GM18951 (cell line): ENCODE results near the gene CKAP4.

Experiments used
- POLR2A ChIP-seq: IDR thresholded peaks from 4 replicates; pipeline ENCODE4 v1.6.1; 2011; ENCODE audit warnings: mild to moderate bottlenecking; ENCODE audit not compliant: insufficient read length, insufficient read depth; ENCODE audit errors: extremely low read depth
- in situ Hi-C: fragments of 300-500 bp; cut with MboI; formaldehyde crosslinking; loops from one replicate; pipeline ENCODE4 v1.12.0; 2022; ENCODE audit warnings: low sequenced_read_pairs, mixed read lengths, inconsistent platforms; ENCODE audit not compliant: unreplicated experiment

The CKAP4 gene

GRCh38 chr12:106269150-106269771 is 21.4 kb upstream of the CKAP4 start:
- no peak for TF ChIP-seq POLR2A
- in situ Hi-C loops = no loop called here

DNA sequence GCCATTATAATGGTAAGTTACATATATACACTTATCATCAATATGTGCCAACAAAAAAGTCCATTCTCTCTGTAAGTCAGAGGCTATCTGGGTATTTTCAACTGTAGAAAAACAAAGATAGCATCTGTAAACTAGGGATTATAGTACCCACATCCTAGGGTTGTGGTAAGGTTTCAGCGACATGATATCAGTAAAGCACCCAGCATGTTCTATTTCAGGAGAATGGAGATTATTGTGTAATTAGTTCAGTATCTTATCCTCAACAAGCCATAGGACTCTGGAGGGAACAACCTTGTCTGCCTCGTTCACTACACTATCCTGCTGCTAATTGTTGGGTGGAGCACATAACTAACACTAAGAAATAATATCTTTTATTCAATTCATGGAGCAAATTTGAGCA is 19.7 kb upstream of the CKAP4 start:
- TF ChIP-seq POLR2A = no peak
- in situ Hi-C loops = no loop called here

GRCh38 chr12:106265116-106265515 is 17.3 kb upstream of the CKAP4 start:
- in situ Hi-C loops = no loop called here
- TF ChIP-seq POLR2A = no peak

DNA sequence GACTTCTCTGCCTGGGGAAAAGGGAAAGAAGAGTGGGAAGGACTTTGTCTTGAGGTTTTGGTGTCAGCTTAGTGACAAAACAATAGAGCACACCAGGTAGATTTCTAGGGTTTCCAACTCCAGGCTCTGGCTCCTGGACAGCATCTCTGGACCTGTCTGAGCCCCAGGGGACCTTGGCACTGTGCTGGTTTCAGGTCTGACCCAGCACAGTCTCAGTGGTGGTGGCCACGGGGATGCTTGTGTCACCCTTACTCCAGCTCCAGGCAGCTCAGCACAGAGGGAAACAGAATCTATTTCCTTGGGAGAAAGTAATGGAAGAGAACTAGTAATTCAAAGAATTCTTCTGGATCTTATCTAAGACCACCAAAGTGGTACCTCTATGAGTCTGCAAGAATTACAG is 11.1 kb upstream of the CKAP4 start:
- no peak for TF ChIP-seq POLR2A
- in situ Hi-C loops = no loop called here

- no peak for TF ChIP-seq POLR2A
- in situ Hi-C loops = no loop called here
Observed at GRCh38 chr12:106258226-106258625, 10.4 kb upstream of the CKAP4 start.

DNA sequence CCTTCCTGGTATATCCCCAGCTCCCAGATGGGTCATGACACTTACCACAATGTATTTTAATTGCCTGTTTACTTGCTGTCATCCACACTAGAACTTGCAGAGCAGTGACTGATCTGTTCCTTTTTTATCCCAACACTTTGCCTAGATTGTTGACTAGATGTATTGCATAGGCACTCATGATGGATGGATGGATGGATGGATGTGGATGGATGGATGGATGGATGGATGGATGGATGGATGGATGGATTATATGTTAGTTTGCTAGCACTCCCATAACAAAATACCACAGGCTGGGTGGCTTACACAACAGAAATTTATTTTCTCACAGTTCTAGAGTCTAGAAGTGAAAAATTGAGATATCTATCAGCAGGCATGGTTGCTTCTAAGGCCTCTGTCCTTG is 8.7 kb upstream of the CKAP4 start:
- in situ Hi-C loops = no loop called here

DNA sequence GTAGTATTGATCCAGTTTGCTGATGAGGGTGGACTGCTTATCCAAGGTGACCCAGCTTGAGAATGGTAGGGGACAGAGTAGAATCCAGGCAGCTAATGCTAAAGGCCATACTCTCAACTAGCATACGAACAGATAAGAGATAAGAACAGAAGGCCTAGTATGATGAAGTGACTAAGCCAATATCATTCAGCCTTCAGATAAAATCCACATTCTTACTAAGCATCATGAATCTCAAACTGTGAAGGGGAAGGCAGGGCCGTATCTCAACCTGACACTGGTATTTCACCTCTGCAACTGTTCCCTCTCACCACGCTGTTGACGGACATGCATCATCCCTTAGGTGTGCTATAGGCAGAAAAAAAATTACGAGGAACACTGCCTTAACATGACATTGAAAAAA is 8.1 kb upstream of the CKAP4 start:
- in situ Hi-C loops = no loop called here
- TF ChIP-seq POLR2A = no peak

More for the DNA sequence above, 8.7 kb upstream of the CKAP4 start:
- no peak for TF ChIP-seq POLR2A

DNA sequence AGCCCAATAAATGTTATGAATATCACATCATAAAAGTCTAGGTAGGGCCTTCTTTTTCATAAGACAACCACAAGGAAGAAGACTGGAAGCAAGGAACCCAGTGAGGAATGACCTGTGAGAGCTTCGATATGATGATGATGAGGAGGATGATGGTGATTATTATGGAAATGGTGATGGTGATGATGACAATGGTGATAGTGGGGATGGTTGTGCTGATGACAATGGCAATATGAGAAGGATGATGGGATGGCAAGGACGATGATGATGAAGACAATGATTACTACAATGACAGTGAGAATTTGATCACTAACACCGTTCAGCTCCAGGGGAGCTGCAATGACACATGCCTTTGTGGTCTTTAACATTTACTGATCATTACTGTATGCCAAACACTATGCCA is 7.7 kb upstream of the CKAP4 start:
- in situ Hi-C loops = no loop called here

GRCh38 chr12:106254724-106255123 is 6.9 kb upstream of the CKAP4 start:
- no peak for TF ChIP-seq POLR2A
- in situ Hi-C loops = no loop called here

More for the DNA sequence above, 7.7 kb upstream of the CKAP4 start:
- no peak for TF ChIP-seq POLR2A

- no peak for TF ChIP-seq POLR2A
- in situ Hi-C loops = no loop called here
Observed at GRCh38 chr12:106251631-106252455, 4.0 kb upstream of the CKAP4 start.

DNA sequence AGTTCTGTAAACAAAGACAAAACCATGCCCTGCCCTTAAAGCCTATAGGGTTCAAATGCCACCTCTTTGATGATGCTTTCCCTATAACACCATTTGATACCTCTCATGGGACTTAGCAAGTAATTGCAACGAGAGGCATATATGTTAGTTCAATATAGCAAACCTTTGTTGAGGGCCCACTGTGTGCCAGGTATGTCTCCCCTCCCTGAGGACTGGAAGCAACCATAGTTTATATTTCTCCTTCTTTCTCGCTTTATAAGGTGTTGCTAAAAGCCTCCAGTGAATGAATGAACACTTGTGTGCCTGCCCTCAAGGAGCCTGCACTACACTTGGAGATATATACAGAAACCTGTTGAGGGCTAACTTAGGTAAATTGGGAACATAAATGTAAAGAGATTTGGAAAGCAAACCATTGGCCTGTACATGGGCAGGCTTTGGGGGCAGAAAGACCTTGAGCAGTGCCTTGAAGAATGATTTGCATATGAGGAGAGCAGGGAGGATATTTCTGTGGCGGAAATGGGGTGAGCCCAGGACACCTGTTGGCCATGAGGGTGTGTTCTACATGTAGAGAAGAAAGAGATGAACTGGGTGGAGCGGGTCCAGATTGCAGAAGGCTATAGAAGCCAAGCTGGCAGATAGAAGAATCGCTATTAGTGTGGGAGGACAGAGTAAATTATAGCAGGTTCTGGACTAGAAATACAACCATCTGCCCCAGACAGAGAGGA is 1.8 kb upstream of the CKAP4 start:
- no peak for TF ChIP-seq POLR2A
- in situ Hi-C loops = no loop called here

DNA sequence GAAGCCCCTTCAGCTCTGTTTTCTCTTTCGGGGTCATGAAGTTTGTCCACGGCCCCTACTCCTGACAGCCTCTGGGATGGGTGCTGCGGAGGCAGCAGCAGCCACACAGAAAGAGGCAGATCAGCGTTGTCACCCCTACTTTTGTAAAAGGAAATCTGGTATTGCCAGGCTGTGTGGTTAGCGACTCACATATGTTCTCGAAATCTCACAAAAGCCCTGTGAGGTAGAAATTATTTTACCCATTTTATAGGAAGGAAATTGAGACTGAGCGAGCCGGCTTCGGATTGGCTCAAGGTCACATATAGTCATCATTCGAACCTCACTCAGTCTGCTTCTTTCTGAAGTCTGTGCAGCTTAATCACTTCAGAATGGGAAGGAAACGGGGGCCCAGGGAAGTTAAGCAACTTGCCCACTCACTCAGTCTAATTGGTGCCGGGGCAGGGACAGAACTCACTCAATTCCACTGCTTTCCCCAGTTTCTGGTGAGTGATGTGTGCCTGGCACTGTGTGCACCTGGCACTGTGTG is 1.1 kb upstream of the CKAP4 start:
- TF ChIP-seq POLR2A = no peak
- in situ Hi-C loops = no loop called here

GRCh38 chr12:106248312-106248845 is 559 bp upstream of the CKAP4 start:
- TF ChIP-seq POLR2A = no peak
- in situ Hi-C loops = no loop called here

DNA sequence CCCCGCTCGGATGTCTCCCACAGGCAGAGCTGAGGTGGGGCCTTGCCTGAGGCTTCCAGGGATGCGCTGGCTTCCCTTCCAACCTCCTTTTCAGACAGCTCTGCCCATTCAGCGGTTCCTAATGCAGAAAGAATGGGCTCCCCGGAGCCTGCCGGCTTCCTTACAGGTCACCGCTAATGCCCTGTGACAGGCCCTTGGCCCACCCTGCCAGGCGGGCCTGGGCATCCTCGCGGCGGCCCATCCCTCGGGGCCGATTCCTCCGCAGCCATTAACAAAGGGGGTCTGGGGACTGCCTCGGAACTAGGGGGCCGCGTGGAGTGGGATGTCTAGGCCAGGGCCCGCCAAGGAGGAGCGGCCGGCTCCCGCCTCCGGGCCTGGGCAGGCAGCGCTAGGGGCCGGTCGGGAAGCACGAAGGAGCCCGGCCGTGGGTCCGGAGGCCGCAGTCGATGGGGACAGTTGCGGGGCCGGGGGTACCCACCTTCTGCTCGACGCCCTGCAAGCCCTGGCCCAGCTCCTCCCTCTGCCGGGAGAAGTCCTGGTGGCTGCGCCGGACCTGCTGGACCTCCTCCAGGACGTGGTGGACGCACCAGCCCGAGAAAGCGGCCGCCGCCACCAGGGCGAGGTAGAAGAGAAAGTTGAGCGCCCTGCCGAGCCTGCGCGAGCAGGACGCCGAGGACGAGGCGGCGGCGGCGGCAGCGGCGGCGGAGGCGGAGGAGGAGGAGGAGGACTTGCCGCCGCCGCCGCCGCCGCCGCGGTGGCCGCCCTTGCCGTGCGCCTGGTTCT is 738 bp downstream of the CKAP4 start:
- in situ Hi-C loops = no loop called here
- no peak for TF ChIP-seq POLR2A
